ENCODE results near the gene CDKN2B-AS1. TPM values are rescaled to one million over a fixed set of nuclear protein-coding genes. Genes with fewer than 3 reads are reported as not detected.

CDKN2B-AS1 gene
- total and polyA plus RNA-seq, 5 donors from 2014 or later: 0.36 to 1.1 (median 0.99) TPM; not detected in 2

GRCh38 chr9:22120595-22120994 is 126.0 kb downstream of the CDKN2B-AS1 start:
- Mint-ChIP-seq H3K27ac (no peak overlapping the region), H3K9me3 (no peaks in the 10 kb centered on the region), H3K4me1 (peaks cover 0 to 12% (median 3%) of the 10 kb centered on the region in 4 donors), H3K4me3 (no peak overlapping the region), H3K27me3 (peaks cover 9% of the 10 kb centered on the region), H3K36me3 (no peaks in the 10 kb centered on the region)
- Histone ChIP-seq H3K9me3 (ENCODE audit: control insufficient read depth in 2 of 2, low read length in 2 of 2) (no peaks in the 10 kb centered on the region), H3K36me3 (ENCODE audit: control insufficient read depth, insufficient read depth, low read length) (no peaks in the 10 kb centered on the region), H3K4me3 (ENCODE audit: low read depth, low read length) (no peak overlapping the region), H3K27ac (ENCODE audit: insufficient read depth, low read length, poor library complexity, severe bottlenecking) (no peak overlapping the region), H3K4me1 (ENCODE audit: control insufficient read depth, insufficient read depth, low read length, poor library complexity, severe bottlenecking) (no peaks in the 10 kb centered on the region), H3K27me3 (ENCODE audit: control insufficient read depth, insufficient read depth, low read length) (peaks cover 2% of the 10 kb centered on the region)
- DNase-seq (no peak), ATAC-seq (ENCODE audit: low read depth in 2 of 2) (no peak)

DNA sequence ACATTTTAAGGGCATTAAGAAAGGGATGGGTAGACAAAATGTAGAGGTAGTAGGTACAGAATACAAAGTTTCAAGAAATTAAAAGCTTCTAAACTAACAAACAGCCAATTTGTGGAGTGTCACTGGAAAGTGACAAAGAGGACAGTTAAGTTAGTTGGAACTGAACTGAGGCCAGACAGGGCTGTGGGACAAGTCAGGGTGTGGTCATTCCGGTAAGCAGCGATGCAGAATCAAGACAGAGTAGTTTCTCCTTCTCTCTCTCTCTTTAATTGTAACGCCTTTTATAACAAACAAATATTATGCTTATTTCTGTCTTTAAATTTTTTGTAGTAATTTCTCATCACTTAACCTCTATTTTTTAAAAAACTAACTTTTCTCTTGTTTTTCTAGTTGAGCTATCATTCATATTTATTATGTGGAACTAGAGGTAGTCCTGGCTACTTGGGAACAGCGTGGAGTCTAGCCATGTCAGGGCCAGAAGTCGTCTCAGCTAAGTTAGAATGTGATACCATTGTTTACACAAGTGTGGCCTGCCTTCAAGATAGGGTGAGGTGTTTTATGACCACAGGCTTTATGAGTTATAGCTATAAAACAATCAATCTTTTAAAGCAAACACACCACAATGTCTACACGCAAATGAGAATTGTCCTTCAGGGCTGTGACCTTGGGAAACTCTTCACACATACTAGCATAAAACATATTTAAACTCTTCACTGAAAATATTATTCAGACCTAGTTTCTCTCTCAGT is 129.8 kb downstream of the CDKN2B-AS1 start:
- Mint-ChIP-seq H3K4me1 (peaks cover 0 to 2% (median under 1%) of the 10 kb centered on the region in 4 donors), H3K4me3 (no peak overlapping the region), H3K27ac (no peak overlapping the region), H3K27me3 (peaks cover 8% of the 10 kb centered on the region), H3K36me3 (no peaks in the 10 kb centered on the region), H3K9me3 (peaks cover 0 to 3% (median 0%) of the 10 kb centered on the region in 7 donors)
- H3K27me3 ChIP-seq (ENCODE audit: control insufficient read depth, insufficient read depth, low read length): no peaks in the 10 kb centered on the region
- no peak for DNase-seq
- no peaks in the 10 kb centered on the region for H3K36me3 ChIP-seq (ENCODE audit: control insufficient read depth, insufficient read depth, low read length)
- H3K4me1 ChIP-seq (ENCODE audit: control insufficient read depth, insufficient read depth, low read length, poor library complexity, severe bottlenecking): no peaks in the 10 kb centered on the region
- H3K9me3 ChIP-seq (ENCODE audit: control insufficient read depth in 2 of 2, low read length in 2 of 2): no peaks in the 10 kb centered on the region
- no peak for ATAC-seq (ENCODE audit: low read depth in 2 of 2)
- H3K27ac ChIP-seq (ENCODE audit: insufficient read depth, low read length, poor library complexity, severe bottlenecking): no peak overlapping the region
- no peak overlapping the region for H3K4me3 ChIP-seq (ENCODE audit: low read depth, low read length)

- Histone ChIP-seq H3K4me1 (ENCODE audit: control insufficient read depth, insufficient read depth, low read length, poor library complexity, severe bottlenecking) (no peaks in the 10 kb centered on the region), H3K27me3 (ENCODE audit: control insufficient read depth, insufficient read depth, low read length) (no peaks in the 10 kb centered on the region), H3K4me3 (ENCODE audit: low read depth, low read length) (no peak overlapping the region), H3K36me3 (ENCODE audit: control insufficient read depth, insufficient read depth, low read length) (no peaks in the 10 kb centered on the region), H3K27ac (ENCODE audit: insufficient read depth, low read length, poor library complexity, severe bottlenecking) (no peak overlapping the region), H3K9me3 (ENCODE audit: control insufficient read depth in 2 of 2, low read length in 2 of 2) (no peaks in the 10 kb centered on the region)
- no peak overlapping the region for H3K27ac Mint-ChIP-seq
- H3K36me3 Mint-ChIP-seq: no peaks in the 10 kb centered on the region
- no peak overlapping the region for H3K4me3 Mint-ChIP-seq
- peaks cover 0 to 3% (median 0%) of the 10 kb centered on the region in 7 donors for H3K9me3 Mint-ChIP-seq
- peaks cover 8% of the 10 kb centered on the region for H3K27me3 Mint-ChIP-seq
- no peak for DNase-seq
- ATAC-seq (ENCODE audit: low read depth in 2 of 2): no peak
- H3K4me1 Mint-ChIP-seq: peaks cover 0 to 4% (median 0%) of the 10 kb centered on the region in 4 donors
Observed at GRCh38 chr9:22129133-22129532, 134.5 kb downstream of the CDKN2B-AS1 start.

- Histone ChIP-seq H3K4me1 (ENCODE audit: control insufficient read depth, insufficient read depth, low read length, poor library complexity, severe bottlenecking) (no peaks in the 10 kb centered on the region), H3K27ac (ENCODE audit: insufficient read depth, low read length, poor library complexity, severe bottlenecking) (no peak overlapping the region), H3K4me3 (ENCODE audit: low read depth, low read length) (no peak overlapping the region), H3K27me3 (ENCODE audit: control insufficient read depth, insufficient read depth, low read length) (no peaks in the 10 kb centered on the region), H3K9me3 (ENCODE audit: control insufficient read depth in 2 of 2, low read length in 2 of 2) (no peaks in the 10 kb centered on the region), H3K36me3 (ENCODE audit: control insufficient read depth, insufficient read depth, low read length) (no peaks in the 10 kb centered on the region)
- ATAC-seq (ENCODE audit: low read depth in 2 of 2): no peak
- no peak for DNase-seq
- no peak overlapping the region for H3K4me3 Mint-ChIP-seq
- peaks cover 8% of the 10 kb centered on the region for H3K27me3 Mint-ChIP-seq
- H3K4me1 Mint-ChIP-seq: peaks cover 0 to 4% (median 0%) of the 10 kb centered on the region in 4 donors
- no peak overlapping the region for H3K27ac Mint-ChIP-seq
- no peaks in the 10 kb centered on the region for H3K36me3 Mint-ChIP-seq
- peaks cover 0 to 3% (median 0%) of the 10 kb centered on the region in 7 donors for H3K9me3 Mint-ChIP-seq
Observed at GRCh38 chr9:22129633-22130032, 135.0 kb downstream of the CDKN2B-AS1 start.

GRCh38 chr9:22131817-22132216 is 137.2 kb downstream of the CDKN2B-AS1 start:
- DNase-seq: no peak
- H3K36me3 Mint-ChIP-seq: no peaks in the 10 kb centered on the region
- no peaks in the 10 kb centered on the region for H3K9me3 ChIP-seq (ENCODE audit: control insufficient read depth in 2 of 2, low read length in 2 of 2)

DNA sequence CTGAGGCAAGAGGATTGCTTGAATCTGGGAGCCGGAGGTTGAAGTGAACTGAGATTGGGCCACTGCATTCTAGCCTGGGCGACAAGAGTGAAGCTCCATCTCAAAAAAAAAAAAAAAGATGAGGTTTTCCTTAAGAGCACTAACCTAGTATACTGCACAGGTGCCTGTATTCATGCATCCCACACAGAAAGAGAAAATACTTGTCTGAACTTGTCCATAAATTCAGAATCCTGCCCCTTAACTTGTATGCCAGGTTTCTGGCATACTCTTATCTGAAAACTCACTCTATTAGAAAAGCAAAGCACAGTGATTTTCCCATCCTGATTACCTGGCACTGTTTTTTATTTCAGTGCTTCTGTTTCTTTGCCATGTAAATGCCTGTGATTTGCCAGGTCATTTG is 139.8 kb downstream of the CDKN2B-AS1 start:
- Histone ChIP-seq H3K27ac (ENCODE audit: insufficient read depth, low read length, poor library complexity, severe bottlenecking) (no peak overlapping the region), H3K36me3 (ENCODE audit: control insufficient read depth, insufficient read depth, low read length) (no peaks in the 10 kb centered on the region), H3K9me3 (ENCODE audit: control insufficient read depth in 2 of 2, low read length in 2 of 2) (no peaks in the 10 kb centered on the region), H3K27me3 (ENCODE audit: control insufficient read depth, insufficient read depth, low read length) (no peaks in the 10 kb centered on the region), H3K4me1 (ENCODE audit: control insufficient read depth, insufficient read depth, low read length, poor library complexity, severe bottlenecking) (no peaks in the 10 kb centered on the region), H3K4me3 (ENCODE audit: low read depth, low read length) (no peak overlapping the region)
- H3K27ac Mint-ChIP-seq: no peak overlapping the region
- peaks cover 0 to 2% (median 0%) of the 10 kb centered on the region in 7 donors for H3K9me3 Mint-ChIP-seq
- no peak overlapping the region for H3K4me3 Mint-ChIP-seq
- DNase-seq (no peak), ATAC-seq (ENCODE audit: low read depth in 2 of 2) (no peak)
- peaks cover 25% of the 10 kb centered on the region for H3K27me3 Mint-ChIP-seq
- peaks cover 0 to 4% (median 0%) of the 10 kb centered on the region in 4 donors for H3K4me1 Mint-ChIP-seq
- H3K36me3 Mint-ChIP-seq: no peaks in the 10 kb centered on the region

More at GRCh38 chr9:22131817-22132216, 137.2 kb downstream of the CDKN2B-AS1 start:
- H3K4me1 Mint-ChIP-seq: peaks cover 0 to 4% (median 0%) of the 10 kb centered on the region in 4 donors
- no peaks in the 10 kb centered on the region for H3K36me3 ChIP-seq (ENCODE audit: control insufficient read depth, insufficient read depth, low read length)
- peaks cover 19% of the 10 kb centered on the region for H3K27me3 Mint-ChIP-seq
- no peak overlapping the region for H3K27ac Mint-ChIP-seq
- no peak for ATAC-seq (ENCODE audit: low read depth in 2 of 2)
- no peak overlapping the region for H3K4me3 Mint-ChIP-seq
- H3K27ac ChIP-seq (ENCODE audit: insufficient read depth, low read length, poor library complexity, severe bottlenecking): no peak overlapping the region
- H3K4me3 ChIP-seq (ENCODE audit: low read depth, low read length): no peak overlapping the region
- H3K9me3 Mint-ChIP-seq: peaks cover 0 to 3% (median 0%) of the 10 kb centered on the region in 7 donors
- no peaks in the 10 kb centered on the region for H3K27me3 ChIP-seq (ENCODE audit: control insufficient read depth, insufficient read depth, low read length)
- no peaks in the 10 kb centered on the region for H3K4me1 ChIP-seq (ENCODE audit: control insufficient read depth, insufficient read depth, low read length, poor library complexity, severe bottlenecking)

GRCh38 chr9:22136461-22137096 is 142.0 kb downstream of the CDKN2B-AS1 start:
- Histone ChIP-seq H3K36me3 (ENCODE audit: control insufficient read depth, insufficient read depth, low read length) (no peaks in the 10 kb centered on the region), H3K9me3 (ENCODE audit: control insufficient read depth in 2 of 2, low read length in 2 of 2) (no peaks in the 10 kb centered on the region), H3K27me3 (ENCODE audit: control insufficient read depth, insufficient read depth, low read length) (no peaks in the 10 kb centered on the region), H3K27ac (ENCODE audit: insufficient read depth, low read length, poor library complexity, severe bottlenecking) (no peak overlapping the region), H3K4me3 (ENCODE audit: low read depth, low read length) (no peak overlapping the region), H3K4me1 (ENCODE audit: control insufficient read depth, insufficient read depth, low read length, poor library complexity, severe bottlenecking) (no peaks in the 10 kb centered on the region)
- no peak for ATAC-seq (ENCODE audit: low read depth in 2 of 2)
- Mint-ChIP-seq H3K36me3 (no peaks in the 10 kb centered on the region), H3K27ac (no peak overlapping the region), H3K4me1 (peaks cover 0 to 4% (median 0%) of the 10 kb centered on the region in 4 donors), H3K9me3 (peaks cover 0 to 2% (median 0%) of the 10 kb centered on the region in 7 donors), H3K27me3 (peaks cover 38% of the 10 kb centered on the region), H3K4me3 (no peak overlapping the region)
- DNase-seq: no peak
